Measurements from ENCODE around the gene BIRC2.

BIRC2 gene

GRCh38 chr11:102410382-102410784, 63.4 kb downstream of the BIRC2 start:
- H3K9ac ChIP-seq (ENCODE audit: low read depth, low read length): no peak overlapping the region
- no peaks in the 10 kb centered on the region for H3K9me3 ChIP-seq (replicated peaks; ENCODE audit: low read length)
- peaks cover 16% of the 10 kb centered on the region for H3K4me1 ChIP-seq (ENCODE audit: control insufficient read depth, insufficient read depth, low read length)

GRCh38 chr11:102411142-102411541, 64.1 kb downstream of the BIRC2 start:
- peaks cover 3% of the 10 kb centered on the region for H3K36me3 ChIP-seq (ENCODE audit: insufficient read depth, low read length)
- no peak overlapping the region for H3K9ac ChIP-seq (ENCODE audit: low read depth, low read length)
- no peaks in the 10 kb centered on the region for H3K9me3 ChIP-seq (replicated peaks; ENCODE audit: low read length)
- peaks cover 16% of the 10 kb centered on the region for H3K4me1 ChIP-seq (ENCODE audit: control insufficient read depth, insufficient read depth, low read length)
- no peaks in the 10 kb centered on the region for H3K27me3 ChIP-seq (ENCODE audit: control insufficient read depth, insufficient read depth, low read length)
- no peak overlapping the region for H3K4me3 ChIP-seq (ENCODE audit: low read length)
- no peak overlapping the region for H3K4me2 ChIP-seq (ENCODE audit: low read length)

More at GRCh38 chr11:102410382-102410784, 63.4 kb downstream of the BIRC2 start:
- Histone ChIP-seq H3K36me3 (ENCODE audit: insufficient read depth, low read length) (peaks cover 6% of the 10 kb centered on the region), H3K4me3 (ENCODE audit: low read length) (no peak overlapping the region), H3K4me2 (ENCODE audit: low read length) (no peak overlapping the region), H3K27me3 (ENCODE audit: control insufficient read depth, insufficient read depth, low read length) (no peaks in the 10 kb centered on the region)

GRCh38 chr11:102413497-102413896, 66.5 kb downstream of the BIRC2 start:
- Histone ChIP-seq H3K4me3 (ENCODE audit: low read length) (no peak overlapping the region), H3K4me2 (ENCODE audit: low read length) (no peak overlapping the region), H3K4me1 (ENCODE audit: control insufficient read depth, insufficient read depth, low read length) (peaks cover 12% of the 10 kb centered on the region), H3K36me3 (ENCODE audit: insufficient read depth, low read length) (no peaks in the 10 kb centered on the region), H3K9ac (ENCODE audit: low read depth, low read length) (no peak overlapping the region), H3K9me3 (replicated peaks; ENCODE audit: low read length) (no peaks in the 10 kb centered on the region), H3K27me3 (ENCODE audit: control insufficient read depth, insufficient read depth, low read length) (no peaks in the 10 kb centered on the region)

- H3K4me1 ChIP-seq (ENCODE audit: control insufficient read depth, insufficient read depth, low read length): peaks cover 12% of the 10 kb centered on the region
- H3K9ac ChIP-seq (ENCODE audit: low read depth, low read length): no peak overlapping the region
Measured at GRCh38 chr11:102414559-102414958, 67.5 kb downstream of the BIRC2 start.

GRCh38 chr11:102415304-102415916, 68.4 kb downstream of the BIRC2 start:
- Histone ChIP-seq H3K9ac (ENCODE audit: low read depth, low read length) (no peak overlapping the region), H3K36me3 (ENCODE audit: insufficient read depth, low read length) (no peaks in the 10 kb centered on the region), H3K27me3 (ENCODE audit: control insufficient read depth, insufficient read depth, low read length) (no peaks in the 10 kb centered on the region), H3K4me1 (ENCODE audit: control insufficient read depth, insufficient read depth, low read length) (peaks cover 8% of the 10 kb centered on the region), H3K9me3 (replicated peaks; ENCODE audit: low read length) (no peaks in the 10 kb centered on the region), H3K4me3 (ENCODE audit: low read length) (no peak overlapping the region), H3K4me2 (ENCODE audit: low read length) (no peak overlapping the region)

More at GRCh38 chr11:102414559-102414958, 67.5 kb downstream of the BIRC2 start:
- H3K4me2 ChIP-seq (ENCODE audit: low read length): no peak overlapping the region
- no peaks in the 10 kb centered on the region for H3K36me3 ChIP-seq (ENCODE audit: insufficient read depth, low read length)
- no peak overlapping the region for H3K4me3 ChIP-seq (ENCODE audit: low read length)
- H3K9me3 ChIP-seq (replicated peaks; ENCODE audit: low read length): no peaks in the 10 kb centered on the region
- no peaks in the 10 kb centered on the region for H3K27me3 ChIP-seq (ENCODE audit: control insufficient read depth, insufficient read depth, low read length)

- Histone ChIP-seq H3K36me3 (ENCODE audit: insufficient read depth, low read length) (no peaks in the 10 kb centered on the region), H3K4me1 (ENCODE audit: control insufficient read depth, insufficient read depth, low read length) (peaks cover 12% of the 10 kb centered on the region), H3K9me3 (replicated peaks; ENCODE audit: low read length) (no peaks in the 10 kb centered on the region), H3K9ac (ENCODE audit: low read depth, low read length) (no peak overlapping the region), H3K27me3 (ENCODE audit: control insufficient read depth, insufficient read depth, low read length) (no peaks in the 10 kb centered on the region), H3K4me2 (ENCODE audit: low read length) (no peak overlapping the region), H3K4me3 (ENCODE audit: low read length) (no peak overlapping the region)
Measured at GRCh38 chr11:102416976-102417375, 70.0 kb downstream of the BIRC2 start.

GRCh38 chr11:102419181-102419580, 72.2 kb downstream of the BIRC2 start:
- no peaks in the 10 kb centered on the region for H3K36me3 ChIP-seq (ENCODE audit: insufficient read depth, low read length)
- no peak overlapping the region for H3K4me2 ChIP-seq (ENCODE audit: low read length)
- H3K27me3 ChIP-seq (ENCODE audit: control insufficient read depth, insufficient read depth, low read length): no peaks in the 10 kb centered on the region
- H3K4me3 ChIP-seq (ENCODE audit: low read length): no peak overlapping the region
- H3K4me1 ChIP-seq (ENCODE audit: control insufficient read depth, insufficient read depth, low read length): peaks cover 9% of the 10 kb centered on the region
- H3K9me3 ChIP-seq (replicated peaks; ENCODE audit: low read length): no peaks in the 10 kb centered on the region
- H3K9ac ChIP-seq (ENCODE audit: low read depth, low read length): no peak overlapping the region

- Histone ChIP-seq H3K9me3 (replicated peaks; ENCODE audit: low read length) (no peaks in the 10 kb centered on the region), H3K4me1 (ENCODE audit: control insufficient read depth, insufficient read depth, low read length) (peaks cover 9% of the 10 kb centered on the region), H3K9ac (ENCODE audit: low read depth, low read length) (no peak overlapping the region), H3K4me3 (ENCODE audit: low read length) (no peak overlapping the region), H3K4me2 (ENCODE audit: low read length) (no peak overlapping the region), H3K27me3 (ENCODE audit: control insufficient read depth, insufficient read depth, low read length) (no peaks in the 10 kb centered on the region), H3K36me3 (ENCODE audit: insufficient read depth, low read length) (no peaks in the 10 kb centered on the region)
Measured at GRCh38 chr11:102420547-102420946, 73.5 kb downstream of the BIRC2 start.

GRCh38 chr11:102421261-102421660, 74.2 kb downstream of the BIRC2 start:
- no peaks in the 10 kb centered on the region for H3K27me3 ChIP-seq (ENCODE audit: control insufficient read depth, insufficient read depth, low read length)
- H3K4me1 ChIP-seq (ENCODE audit: control insufficient read depth, insufficient read depth, low read length): peaks cover 9% of the 10 kb centered on the region
- H3K9me3 ChIP-seq (replicated peaks; ENCODE audit: low read length): no peaks in the 10 kb centered on the region
- H3K36me3 ChIP-seq (ENCODE audit: insufficient read depth, low read length): no peaks in the 10 kb centered on the region
- no peak overlapping the region for H3K9ac ChIP-seq (ENCODE audit: low read depth, low read length)
- H3K4me3 ChIP-seq (ENCODE audit: low read length): no peak overlapping the region
- H3K4me2 ChIP-seq (ENCODE audit: low read length): peak overlapping the region; percentile 4

GRCh38 chr11:102422817-102423712, 76.1 kb downstream of the BIRC2 start:
- Histone ChIP-seq H3K4me2 (ENCODE audit: low read length) (no peak overlapping the region), H3K36me3 (ENCODE audit: insufficient read depth, low read length) (no peaks in the 10 kb centered on the region), H3K4me3 (ENCODE audit: low read length) (no peak overlapping the region)

GRCh38 chr11:102423936-102424335, 76.9 kb downstream of the BIRC2 start:
- no peak overlapping the region for H3K4me2 ChIP-seq (ENCODE audit: low read length)
- H3K4me1 ChIP-seq (ENCODE audit: control insufficient read depth, insufficient read depth, low read length): peaks cover 9% of the 10 kb centered on the region
- no peaks in the 10 kb centered on the region for H3K36me3 ChIP-seq (ENCODE audit: insufficient read depth, low read length)
- H3K4me3 ChIP-seq (ENCODE audit: low read length): no peak overlapping the region
- H3K27me3 ChIP-seq (ENCODE audit: control insufficient read depth, insufficient read depth, low read length): no peaks in the 10 kb centered on the region
- no peak overlapping the region for H3K9ac ChIP-seq (ENCODE audit: low read depth, low read length)
- no peaks in the 10 kb centered on the region for H3K9me3 ChIP-seq (replicated peaks; ENCODE audit: low read length)

More at GRCh38 chr11:102422817-102423712, 76.1 kb downstream of the BIRC2 start:
- Histone ChIP-seq H3K9me3 (replicated peaks; ENCODE audit: low read length) (no peaks in the 10 kb centered on the region), H3K4me1 (ENCODE audit: control insufficient read depth, insufficient read depth, low read length) (peaks cover 9% of the 10 kb centered on the region), H3K27me3 (ENCODE audit: control insufficient read depth, insufficient read depth, low read length) (no peaks in the 10 kb centered on the region), H3K9ac (ENCODE audit: low read depth, low read length) (no peak overlapping the region)

All from skeletal muscle satellite cell (primary cell).